CD4-positive, CD25-positive, alpha-beta regulatory T cell (primary cell): Measurements from ENCODE around the gene ATP6V0B. TPM values are rescaled to one million over a fixed set of nuclear protein-coding genes. Genes with fewer than 3 reads are reported as not detected.

Experiments used
- ATAC-seq, 2 donors: fragments of 150-1000 bp; cut with Tn5 transposase; one replicate each; pipeline ENCODE4 v1.10.0; 2021; ENCODE audit warnings: low read depth in 2 of 2, moderate number of reproducible peaks in 2 of 2, moderate library complexity in 1 of 2
- DNase-seq, 3 donors: peaks; one replicate each; pipeline versions ENCODE4 v3.0.0 to v3.0.0-alpha.2; 2012 to 2022; ENCODE audit warnings: mixed read lengths in 1 of 3
- H3K27ac ChIP-seq: one replicate; pipeline ENCODE4 v1.7.0; 2013; ENCODE audit warnings: mild to moderate bottlenecking, low read length; ENCODE audit not compliant: insufficient read depth, poor library complexity, severe bottlenecking
- H3K27me3 ChIP-seq: one replicate; pipeline ENCODE4 v1.7.0; 2013; ENCODE audit warnings: low read length; ENCODE audit not compliant: control insufficient read depth, insufficient read depth
- H3K36me3 ChIP-seq: one replicate; pipeline ENCODE4 v1.7.0; 2013; ENCODE audit warnings: mild to moderate bottlenecking, low read length, moderate library complexity; ENCODE audit not compliant: control insufficient read depth, insufficient read depth
- H3K4me1 ChIP-seq: 2 replicates; pipeline ENCODE4 v1.7.0; 2013; ENCODE audit warnings: mild to moderate bottlenecking, low read length; ENCODE audit not compliant: insufficient read depth, control insufficient read depth, poor library complexity, severe bottlenecking
- H3K4me3 ChIP-seq: one replicate; pipeline ENCODE4 v1.7.0; 2013; ENCODE audit warnings: low read depth, mild to moderate bottlenecking, low read length, moderate library complexity
- H3K9me3 ChIP-seq, 2 experiments: 1 replicate in 1 of 2; 2 replicates in 1 of 2; pipeline ENCODE4 v1.7.0; 2013; ENCODE audit warnings: low read length in 2 of 2, mild to moderate bottlenecking in 1 of 2, moderate library complexity in 1 of 2; ENCODE audit not compliant: control insufficient read depth in 2 of 2
- H3K27ac Mint-ChIP-seq, 3 donors: one replicate each; pipeline ENCODE4 v1.8.0; 2020 to 2022; ENCODE audit warnings: mild to moderate bottlenecking in 3 of 3, mixed read lengths in 3 of 3, moderate library complexity in 2 of 3
- H3K27me3 Mint-ChIP-seq: one replicate; pipeline ENCODE4 v1.8.0; 2022; ENCODE audit warnings: mild to moderate bottlenecking, mixed read lengths
- H3K36me3 Mint-ChIP-seq: one replicate; pipeline ENCODE4 v1.8.0; 2020; ENCODE audit warnings: mixed read lengths
- H3K4me1 Mint-ChIP-seq, 4 donors: one replicate each; pipeline ENCODE4 v1.8.0; 2020 to 2022; ENCODE audit warnings: mixed read lengths in 4 of 4, mild to moderate bottlenecking in 1 of 4
- H3K4me3 Mint-ChIP-seq, 4 donors: one replicate each; pipeline ENCODE4 v1.8.0; 2020 to 2022; ENCODE audit warnings: mild to moderate bottlenecking in 4 of 4, mixed read lengths in 4 of 4, moderate library complexity in 3 of 4
- H3K9me3 Mint-ChIP-seq, 7 donors: one replicate each; pipeline ENCODE4 v1.8.0; 2020 to 2022; ENCODE audit warnings: mixed read lengths in 7 of 7, mild to moderate bottlenecking in 3 of 7, moderate library complexity in 2 of 7
- polyA plus RNA-seq, 4 donors: library from polyadenylated mRNA; unstranded; fragments of 300-500 nt; fragmentation: Illumina TruSeq; gene quantifications; one replicate each; pipeline ENCODE4 v1.2.3, GENCODE V29; 2021
- total RNA-seq: library from RNA; stranded (reverse); gene quantifications from one replicate; pipeline ENCODE4 v1.2.3, GENCODE V29; 2022

The ATP6V0B gene
- total and polyA plus RNA-seq, 5 donors from 2014 or later = 69.4 to 274 (median 231) TPM

DNA sequence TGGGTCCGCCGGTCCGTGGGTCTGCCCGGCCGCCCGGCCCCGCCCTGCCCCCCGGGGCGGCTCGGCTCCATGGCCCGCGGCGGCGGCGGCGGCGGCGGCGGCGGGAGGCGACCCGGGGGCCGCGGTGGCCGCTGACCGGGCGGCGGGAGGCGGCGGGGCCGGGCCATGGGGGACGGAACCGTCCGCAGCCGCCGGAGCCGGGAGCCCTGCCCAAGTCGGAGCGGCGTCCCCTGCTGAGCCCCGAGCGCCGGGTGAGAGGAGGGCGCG, 4.4 kb downstream of the ATP6V0B start:
- no peak for ATAC-seq
- H3K4me1 ChIP-seq = peaks cover 37% of the 10 kb centered on the region

DNA sequence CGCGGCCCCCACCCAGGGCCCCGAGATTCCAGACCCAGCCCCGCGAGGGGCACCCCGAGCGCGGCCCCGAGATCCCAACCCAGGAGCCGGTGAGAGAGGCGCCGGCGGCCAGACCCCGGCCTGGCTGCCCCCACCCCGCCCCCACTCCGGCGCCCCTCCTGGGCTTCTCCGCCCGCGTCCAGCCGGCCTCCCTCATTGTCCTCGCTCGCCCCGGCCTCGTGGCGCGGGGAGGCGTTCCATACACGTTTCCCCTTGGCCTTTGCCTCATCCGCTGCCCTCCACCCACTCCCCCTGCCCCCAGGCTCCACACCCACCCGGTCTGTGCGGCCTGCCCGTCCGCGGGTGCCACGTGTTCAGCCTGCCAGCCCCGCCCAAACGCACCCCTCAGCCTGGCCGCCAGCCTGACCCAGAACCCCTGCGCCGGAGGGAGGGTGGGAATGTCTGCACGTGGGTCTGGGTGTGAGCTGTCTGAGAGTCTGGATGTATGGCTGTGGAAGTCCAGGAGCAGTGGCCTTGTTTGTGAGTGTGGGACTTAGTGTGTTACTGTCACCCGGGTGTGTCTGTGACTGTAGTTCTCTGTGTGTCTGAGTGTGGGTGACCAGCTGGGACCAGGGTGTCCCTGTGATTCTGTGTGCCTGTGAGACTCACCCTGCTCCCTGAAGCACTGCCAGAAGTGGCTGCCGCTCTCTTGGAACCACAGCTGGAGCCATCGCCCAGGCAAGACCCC, 4.9 kb downstream of the ATP6V0B start:
- Mint-ChIP-seq H3K9me3 (peaks cover 0 to 1% (median 0%) of the 10 kb centered on the region in 7 donors), H3K27me3 (no peaks in the 10 kb centered on the region), H3K4me3 (peak overlapping the region; percentile 79 to 90 (median 87)), H3K4me1 (peaks cover 7 to 55% (median 25%) of the 10 kb centered on the region in 4 donors), H3K27ac (no peak overlapping the region), H3K36me3 (peaks cover 18% of the 10 kb centered on the region)
- peaks cover 34% of the 10 kb centered on the region for H3K4me1 ChIP-seq
- ATAC-seq (no peak), DNase-seq (peak in 1 of 3 donors; percentile 33)
- no peaks in the 10 kb centered on the region for H3K27me3 ChIP-seq
- H3K4me3 ChIP-seq = peak overlapping the region; percentile 37
- peaks cover 20% of the 10 kb centered on the region for H3K36me3 ChIP-seq
- no peak overlapping the region for H3K27ac ChIP-seq
- H3K9me3 ChIP-seq = no peaks in the 10 kb centered on the region

More for the DNA sequence above, 4.4 kb downstream of the ATP6V0B start:
- peaks cover 0 to 1% (median 0%) of the 10 kb centered on the region in 7 donors for H3K9me3 Mint-ChIP-seq
- Histone ChIP-seq H3K9me3 (no peaks in the 10 kb centered on the region), H3K27ac (no peak overlapping the region), H3K4me3 (no peak overlapping the region), H3K27me3 (no peaks in the 10 kb centered on the region), H3K36me3 (peaks cover 20% of the 10 kb centered on the region)
- peaks cover 7 to 57% (median 28%) of the 10 kb centered on the region in 4 donors for H3K4me1 Mint-ChIP-seq
- H3K36me3 Mint-ChIP-seq = peaks cover 18% of the 10 kb centered on the region
- DNase-seq = no peak
- no peaks in the 10 kb centered on the region for H3K27me3 Mint-ChIP-seq
- no peak overlapping the region for H3K4me3 Mint-ChIP-seq
- no peak overlapping the region for H3K27ac Mint-ChIP-seq

DNA sequence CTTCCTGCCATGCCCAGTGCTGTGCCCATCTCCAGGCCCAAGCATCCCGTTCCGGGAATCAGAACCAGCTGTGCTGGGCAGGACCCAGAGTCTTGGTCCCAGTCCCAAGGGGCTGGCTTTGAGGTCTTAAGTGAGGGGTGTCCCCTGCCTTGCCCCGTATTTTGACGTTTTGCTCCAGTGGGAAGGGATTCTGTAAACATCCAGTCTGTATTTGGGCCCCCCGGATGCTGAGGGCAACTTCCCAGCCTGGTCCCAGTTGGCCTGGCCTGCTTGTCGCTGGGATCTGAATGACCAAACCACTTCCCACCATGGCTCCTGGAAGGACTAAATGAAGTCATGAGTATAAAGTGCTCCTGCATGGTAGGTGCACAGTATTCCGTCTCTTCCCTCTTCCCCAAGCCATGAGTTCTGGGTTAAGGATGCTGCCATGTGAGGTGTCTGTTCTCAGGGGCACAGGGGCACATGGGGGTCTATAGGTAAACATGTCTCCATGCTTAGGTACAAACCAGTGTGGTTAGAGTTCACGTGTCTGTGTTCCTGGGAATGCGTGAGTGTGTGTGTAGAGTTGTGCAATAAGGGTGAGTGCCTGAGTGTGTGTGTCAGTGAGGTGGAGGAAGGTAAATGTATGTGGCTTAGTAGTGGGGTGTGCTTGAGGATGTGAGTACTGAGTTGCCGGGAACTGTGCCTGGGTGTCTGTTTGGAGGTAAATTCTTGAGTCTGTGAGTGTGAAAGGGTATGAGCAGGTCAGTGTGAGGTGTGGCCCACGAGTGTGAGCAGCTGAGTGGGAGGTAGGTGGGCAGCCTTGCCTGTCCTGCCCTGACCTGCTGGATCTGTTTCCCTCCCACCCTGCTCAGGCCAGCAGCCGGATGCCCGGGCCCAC, 5.7 kb downstream of the ATP6V0B start:
- ATAC-seq (no peak), DNase-seq (no peak)
- H3K27ac Mint-ChIP-seq = no peak overlapping the region
- H3K27ac ChIP-seq = no peak overlapping the region
- no peaks in the 10 kb centered on the region for H3K27me3 ChIP-seq
- H3K9me3 Mint-ChIP-seq = peaks cover 0 to 1% (median 0%) of the 10 kb centered on the region in 7 donors
- H3K4me3 ChIP-seq = no peak overlapping the region
- no peaks in the 10 kb centered on the region for H3K27me3 Mint-ChIP-seq
- peaks cover 20% of the 10 kb centered on the region for H3K36me3 ChIP-seq
- H3K4me3 Mint-ChIP-seq = peak overlapping the region; percentile 79 to 90 (median 87)
- H3K4me1 ChIP-seq = peaks cover 30% of the 10 kb centered on the region
- peaks cover 7 to 54% (median 25%) of the 10 kb centered on the region in 4 donors for H3K4me1 Mint-ChIP-seq
- H3K36me3 Mint-ChIP-seq = peaks cover 18% of the 10 kb centered on the region
- H3K9me3 ChIP-seq = no peaks in the 10 kb centered on the region

DNA sequence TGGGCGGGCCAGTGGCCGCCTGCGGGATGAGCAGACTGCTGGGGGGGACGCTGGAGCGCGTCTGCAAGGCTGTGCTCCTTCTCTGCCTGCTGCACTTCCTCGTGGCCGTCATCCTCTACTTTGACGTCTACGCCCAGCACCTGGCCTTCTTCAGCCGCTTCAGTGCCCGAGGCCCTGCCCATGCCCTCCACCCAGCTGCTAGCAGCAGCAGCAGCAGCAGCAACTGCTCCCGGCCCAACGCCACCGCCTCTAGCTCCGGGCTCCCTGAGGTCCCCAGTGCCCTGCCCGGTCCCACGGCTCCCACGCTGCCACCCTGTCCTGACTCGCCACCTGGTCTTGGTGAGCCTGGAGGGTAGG, 6.4 kb downstream of the ATP6V0B start:
- Histone ChIP-seq H3K27ac (no peak overlapping the region), H3K4me3 (no peak overlapping the region), H3K4me1 (peaks cover 24% of the 10 kb centered on the region), H3K27me3 (no peaks in the 10 kb centered on the region), H3K36me3 (peaks cover 20% of the 10 kb centered on the region), H3K9me3 (no peaks in the 10 kb centered on the region)
- peaks cover 7 to 48% (median 23%) of the 10 kb centered on the region in 4 donors for H3K4me1 Mint-ChIP-seq
- H3K27ac Mint-ChIP-seq = no peak overlapping the region
- DNase-seq = no peak
- peaks cover 18% of the 10 kb centered on the region for H3K36me3 Mint-ChIP-seq
- no peaks in the 10 kb centered on the region for H3K27me3 Mint-ChIP-seq
- H3K9me3 Mint-ChIP-seq = peaks cover 0 to 1% (median 0%) of the 10 kb centered on the region in 7 donors
- no peak for ATAC-seq
- H3K4me3 Mint-ChIP-seq = peak overlapping the region in 3 of 4 donors; percentile 18 to 79 (median 48)

DNA sequence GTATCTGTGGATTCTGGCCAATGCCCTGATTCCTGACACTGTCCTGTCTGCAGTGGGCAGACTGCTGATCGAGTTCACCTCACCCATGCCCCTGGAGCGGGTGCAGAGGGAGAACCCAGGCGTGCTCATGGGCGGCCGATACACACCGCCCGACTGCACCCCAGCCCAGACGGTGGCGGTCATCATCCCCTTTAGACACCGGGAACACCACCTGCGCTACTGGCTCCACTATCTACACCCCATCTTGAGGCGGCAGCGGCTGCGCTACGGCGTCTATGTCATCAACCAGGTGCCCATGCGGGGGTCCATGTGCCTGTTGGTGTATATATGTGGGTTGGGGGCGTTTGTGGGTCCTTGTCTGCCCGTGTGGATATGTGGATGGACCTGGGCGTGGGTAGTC, 6.9 kb downstream of the ATP6V0B start:
- Histone ChIP-seq H3K27ac (no peak overlapping the region), H3K4me3 (no peak overlapping the region), H3K27me3 (no peaks in the 10 kb centered on the region), H3K36me3 (peaks cover 16% of the 10 kb centered on the region), H3K9me3 (no peaks in the 10 kb centered on the region), H3K4me1 (peaks cover 19% of the 10 kb centered on the region)
- ATAC-seq (no peak), DNase-seq (no peak)
- H3K4me1 Mint-ChIP-seq = peaks cover 7 to 43% (median 20%) of the 10 kb centered on the region in 4 donors
- H3K9me3 Mint-ChIP-seq = peaks cover 0 to 1% (median 0%) of the 10 kb centered on the region in 7 donors
- no peaks in the 10 kb centered on the region for H3K27me3 Mint-ChIP-seq
- H3K36me3 Mint-ChIP-seq = peaks cover 18% of the 10 kb centered on the region
- peak overlapping the region in 2 of 4 donors; percentile 13 to 79 for H3K4me3 Mint-ChIP-seq
- no peak overlapping the region for H3K27ac Mint-ChIP-seq

DNA sequence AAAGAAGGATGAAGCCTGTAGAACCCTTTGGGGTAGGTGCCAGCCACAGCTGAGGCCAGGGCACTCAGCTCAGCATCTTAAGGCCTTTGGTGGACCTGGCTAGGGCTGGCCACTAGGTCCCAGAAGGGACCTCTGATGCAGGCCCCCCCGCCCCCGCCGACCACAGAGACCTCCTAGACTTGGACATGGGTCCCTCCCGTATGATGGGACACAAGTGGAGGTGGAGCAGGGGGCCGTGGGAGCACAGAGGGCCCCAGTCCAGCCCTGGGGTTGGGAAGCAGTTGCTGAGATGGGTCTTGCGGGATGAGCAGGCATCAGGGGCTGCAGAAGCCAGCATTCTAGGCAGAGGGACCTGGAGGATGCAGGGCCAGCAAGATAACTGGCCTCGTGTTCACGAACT, 7.5 kb downstream of the ATP6V0B start:
- Histone ChIP-seq H3K9me3 (no peaks in the 10 kb centered on the region), H3K27ac (no peak overlapping the region), H3K4me1 (peaks cover 13% of the 10 kb centered on the region), H3K36me3 (peaks cover 10% of the 10 kb centered on the region), H3K27me3 (no peaks in the 10 kb centered on the region), H3K4me3 (no peak overlapping the region)
- Mint-ChIP-seq H3K27me3 (no peaks in the 10 kb centered on the region), H3K36me3 (peaks cover 12% of the 10 kb centered on the region), H3K4me3 (peak overlapping the region in 2 of 4 donors; percentile 65 to 66), H3K9me3 (peaks cover 0 to 1% (median 0%) of the 10 kb centered on the region in 7 donors), H3K27ac (no peak overlapping the region), H3K4me1 (peaks cover 3 to 37% (median 14%) of the 10 kb centered on the region in 4 donors)
- DNase-seq (no peak), ATAC-seq (no peak)

DNA sequence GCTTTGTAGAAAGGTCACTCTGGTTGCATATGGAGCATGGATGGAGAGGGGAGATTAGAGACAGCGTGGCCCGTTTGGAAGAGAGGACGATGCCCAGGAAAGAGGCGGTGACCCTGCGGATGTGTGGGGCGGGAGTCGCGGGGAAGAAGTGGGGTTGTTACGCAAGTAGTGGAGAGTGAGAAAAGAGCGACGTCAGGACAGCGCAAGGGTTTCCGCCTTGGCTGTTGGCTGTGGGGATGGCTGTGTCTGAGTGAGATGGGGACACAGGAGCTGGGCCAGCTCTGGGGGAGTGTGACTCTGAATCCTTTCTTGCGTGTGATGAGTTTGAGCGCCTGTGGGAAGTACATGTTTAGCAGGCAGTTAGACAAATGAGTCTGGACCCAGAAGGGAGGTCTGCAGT, 8.0 kb downstream of the ATP6V0B start:
- H3K4me3 Mint-ChIP-seq = peak overlapping the region in 2 of 4 donors; percentile 65 to 66
- H3K4me3 ChIP-seq = no peak overlapping the region

More for the DNA sequence above, 8.0 kb downstream of the ATP6V0B start:
- peaks cover 12% of the 10 kb centered on the region for H3K4me1 ChIP-seq
- H3K27ac ChIP-seq = no peak overlapping the region
- no peak for DNase-seq
- H3K27me3 ChIP-seq = no peaks in the 10 kb centered on the region
- peaks cover 6% of the 10 kb centered on the region for H3K36me3 Mint-ChIP-seq
- H3K9me3 Mint-ChIP-seq = peaks cover 0 to 1% (median 0%) of the 10 kb centered on the region in 7 donors
- H3K27ac Mint-ChIP-seq = no peak overlapping the region
- no peak for ATAC-seq
- peaks cover 0 to 31% (median 9%) of the 10 kb centered on the region in 4 donors for H3K4me1 Mint-ChIP-seq
- H3K36me3 ChIP-seq = peaks cover 5% of the 10 kb centered on the region
- H3K9me3 ChIP-seq = no peaks in the 10 kb centered on the region
- no peaks in the 10 kb centered on the region for H3K27me3 Mint-ChIP-seq
